K562 (cell line): ENCODE results near the gene CMIP. TPM values are rescaled to one million over a fixed set of nuclear protein-coding genes. Genes with fewer than 3 reads are reported as not detected.

Experiments
- ATAC-seq: fragments of 200-7000 bp; cut with Tn5 transposase; 3 replicates; pipeline ENCODE4 v1.9.1; 2020; ENCODE audit warnings: moderate library complexity
- BruUV-seq: library from RNA; stranded (reverse); fragments of 400-500 nt; replicated peaks from 2 replicates; lab custom pipeline; 2021; lab: Mats Ljungman, UMichigan
- CTCF ChIA-PET: fragments of 300-600 bp; formaldehyde crosslinking; extraction: SDS; loops from one replicate; lab custom pipeline; 2021; ENCODE audit warnings: low intra/inter-chr PET ratio; lab: Yijun Ruan, JAX
- POLR2A ChIA-PET: fragments of 300-600, 350-650 bp; sonication (Branson Sonifier 250); formaldehyde crosslinking; extraction: SDS; loops from one replicate; lab custom pipeline; 2021; ENCODE audit warnings: antibody characterized with exemption, inconsistent platforms; lab: Yijun Ruan, JAX
- DNase-seq, 4 experiments: peaks; one replicate each; pipeline versions ENCODE4 v3.0.0 to v3.0.0-alpha.2; 2011 to 2018; ENCODE audit warnings: low spot score in 3 of 4, mixed read lengths in 3 of 4; ENCODE audit errors: extremely low read depth in 1 of 4
- FAIRE-seq: peaks from 2 replicates; lab custom pipeline; 2011; peaks lifted over from hg19 to GRCh38; lab: Jason Lieb, UNC
- H2AFZ ChIP-seq: 2 replicates; pipeline ENCODE4 v1.6.0; 2011; ENCODE audit warnings: low read depth, low read length, control low read depth, inconsistent platforms
- H3K27ac ChIP-seq: fragments of 200-600 bp; 3 replicates; pipeline ENCODE4 v1.8.0; 2011; ENCODE audit warnings: low read depth, mild to moderate bottlenecking, control low read depth, inconsistent platforms, low read length, moderate library complexity, mixed read lengths; ENCODE audit errors: extremely low read depth
- H3K27me3 ChIP-seq, 2 experiments: fragments of 300-600 bp in 1 of 2; 2 replicates in 1 of 2; 3 replicates in 1 of 2; pipeline versions ENCODE4 v1.6.0 to v1.8.0; 2011; ENCODE audit warnings: inconsistent platforms in 2 of 2, low read length in 2 of 2, mild to moderate bottlenecking in 1 of 2, mixed read lengths in 1 of 2, moderate library complexity in 1 of 2; ENCODE audit not compliant: control insufficient read depth in 2 of 2, insufficient read depth in 2 of 2
- H3K36me3 ChIP-seq: fragments of 300-600 bp; 3 replicates; pipeline ENCODE4 v1.8.0; 2011; ENCODE audit warnings: mild to moderate bottlenecking, low read length, inconsistent platforms; ENCODE audit not compliant: control insufficient read depth, insufficient read depth
- H3K4me1 ChIP-seq, 2 experiments: fragments of 200-600 bp in 1 of 2; replicated peaks in 1 of 2; 2 replicates in 1 of 2; 3 replicates in 1 of 2; pipeline versions ENCODE4 v1.5.1 to v1.8.0; 2011; ENCODE audit warnings: inconsistent platforms in 2 of 2, low read length in 2 of 2, mild to moderate bottlenecking in 1 of 2, mixed read lengths in 1 of 2, moderate library complexity in 1 of 2; ENCODE audit not compliant: control insufficient read depth in 2 of 2, insufficient read depth in 2 of 2
- H3K4me2 ChIP-seq: 2 replicates; pipeline ENCODE4 v1.6.1; 2011; ENCODE audit warnings: low read length, control low read depth, inconsistent platforms, mixed read lengths; ENCODE audit not compliant: insufficient read depth
- H3K4me3 ChIP-seq: fragments of 200-600 bp; sonication (generic), shearing (Covaris generic); 2 replicates; pipeline ENCODE4 v1.5.1; 2016; ENCODE audit warnings: control low read depth, inconsistent platforms
- H3K79me2 ChIP-seq: fragments of 200-600 bp; 3 replicates; pipeline ENCODE4 v1.8.0; 2011; ENCODE audit warnings: low read length, inconsistent platforms; ENCODE audit not compliant: control insufficient read depth, insufficient read depth
- H3K9ac ChIP-seq, 2 experiments: 2 replicates each; pipeline versions ENCODE4 v1.6.0 to v1.6.1; 2011; ENCODE audit warnings: low read depth in 2 of 2, low read length in 2 of 2, control low read depth in 1 of 2, inconsistent platforms in 1 of 2, mild to moderate bottlenecking in 1 of 2, mixed read lengths in 1 of 2; ENCODE audit not compliant: insufficient read depth in 1 of 2
- H3K9me1 ChIP-seq: one replicate; pipeline ENCODE4 v1.6.0; 2011; ENCODE audit warnings: inconsistent platforms, mild to moderate bottlenecking, low read length, moderate library complexity; ENCODE audit not compliant: control insufficient read depth, insufficient read depth
- H3K9me3 ChIP-seq: replicated peaks from 2 replicates; pipeline ENCODE4 v1.5.1; 2011; ENCODE audit warnings: low read depth, low read length, inconsistent platforms; ENCODE audit not compliant: control insufficient read depth, insufficient read depth
- H4K20me1 ChIP-seq: replicated peaks from 2 replicates; pipeline ENCODE4 v1.6.1; 2011; ENCODE audit warnings: low read length, inconsistent platforms, mixed read lengths; ENCODE audit not compliant: control insufficient read depth, insufficient read depth
- CEBPB ChIP-seq: fragments of 450-650 bp; IDR thresholded peaks from 2 replicates; pipeline ENCODE4 v1.6.1; 2016; ENCODE audit warnings: missing genetic modification characterization, missing compliant biosample characterization
- CEBPG ChIP-seq, 3 experiments: fragments of 200-800 bp in 1 of 3; sonication (Bioruptor generic) in 1 of 3; sonication (generic) in 1 of 3; formaldehyde crosslinking in 1 of 3; IDR thresholded peaks in 2 of 3; conservative IDR thresholded peaks in 1 of 3; 2 replicates each; pipeline versions ENCODE4 v1.6.1 to v1.8.0; 2016 to 2022; ENCODE audit warnings: missing compliant biosample characterization in 2 of 3, missing genetic modification characterization in 2 of 3, mild to moderate bottlenecking in 1 of 3, missing genetic modification reagents in 1 of 3
- MBD1 ChIP-seq: fragments of 250-450 bp; sonication (Bioruptor Pico); IDR thresholded peaks from 2 replicates; pipeline ENCODE4 v1.8.0; 2022; ENCODE audit warnings: inconsistent platforms
- MCM3 ChIP-seq: fragments of 450-650 bp; IDR thresholded peaks from 2 replicates; pipeline ENCODE4 v1.6.1; 2016
- MEIS2 ChIP-seq: fragments of 450-650 bp; IDR thresholded peaks from 2 replicates; pipeline ENCODE4 v1.6.1; 2014; ENCODE audit warnings: mild to moderate bottlenecking; ENCODE audit not compliant: partially characterized antibody
- RNF219 ChIP-seq: fragments of 250-450 bp; sonication (Bioruptor Pico); IDR thresholded peaks from 2 replicates; pipeline ENCODE4 v1.5.0; 2022; ENCODE audit warnings: mild to moderate bottlenecking
- SAFB ChIP-seq: fragments of 200-400 bp; formaldehyde crosslinking; IDR thresholded peaks from 2 replicates; pipeline ENCODE4 v1.6.1; 2017; ENCODE audit warnings: low read depth, low read length, borderline replicate concordance
- TCF7 ChIP-seq: sonication (generic); IDR thresholded peaks from 2 replicates; pipeline ENCODE4 v1.6.1; 2016; ENCODE audit warnings: antibody characterized with exemption, borderline replicate concordance
- ZNF280B ChIP-seq: fragments of 250-450 bp; sonication (Bioruptor Pico); IDR thresholded peaks from 2 replicates; pipeline ENCODE4 v1.5.1; 2021; ENCODE audit warnings: mild to moderate bottlenecking
- WGBS: fragments of 100-300 bp; shearing (Covaris generic); methylation state at CpG from one replicate; pipeline ENCODE4 v1.1.6; 2016; ENCODE audit warnings: low coverage, mixed read lengths; ENCODE audit not compliant: insufficient coverage; ENCODE audit errors: missing lambda C conversion rate; 5-methylcytosine and 5-hydroxymethylcytosine counted together
- in situ Hi-C: fragments of 300-500 bp; cut with MboI; formaldehyde crosslinking; loops from 4 replicates; pipeline ENCODE4 v1.15.0; 2018; ENCODE audit warnings: inconsistent platforms, mixed read lengths
- intact Hi-C: fragments of 100-400 bp; cut with micrococcal nuclease; formaldehyde crosslinking; loops from 2 replicates; pipeline ENCODE4 v1.14.2; 2022
- polyA plus RNA-seq, 8 experiments: library from polyadenylated mRNA; depleted of rRNA in 4 of 8; stranded (reverse) in 5 of 8; unstranded in 3 of 8; fragments of >200 nt; fragmentation: Nextera tagmentation in 2 of 8; fragmentation: Illumina TruSeq in 1 of 8; extraction: Ambion mirVana in 2 of 8; extraction: Trizol in 1 of 8; gene quantifications; 2 replicates each; pipeline versions ENCODE4 v1.2.1 to v1.2.3, GENCODE V29; 2011 to 2014; ENCODE audit warnings: inconsistent platforms in 1 of 8, missing spikeins in 1 of 8
- total RNA-seq, 7 experiments: library from RNA; depleted of rRNA in 6 of 7; stranded (reverse); fragments of >200 nt in 6 of 7; fragmentation: Illumina TruSeq in 2 of 7; extraction: Trizol in 2 of 7; gene quantifications; 2 replicates each; pipeline versions ENCODE4 v1.2.1 to v1.2.3, GENCODE V29; 2011 to 2021; ENCODE audit warnings: low replicate concordance in 1 of 7

Gene CMIP
- total and polyA plus RNA-seq, 9 of the 15 experiments (the other 6 are each of a cell fraction or from before 2014, with no cell fraction given): 0.94 to 82.5 (median 10.3) TPM

GRCh38 chr16:81477697-81478693 is 33.4 kb downstream of the CMIP start (continued):
- TF ChIP-seq ZNF280B (CRISPR knock-in tag) (no peak), MEIS2 (peak; percentile 20), MBD1 (CRISPR knock-in tag) (no peak)
- TF ChIP-seq, all 486 proteins: peak for 3

GRCh38 chr16:81478876-81479511 is 34.4 kb downstream of the CMIP start:
- FAIRE-seq: no peak
- intact Hi-C loops (no loop called here), in situ Hi-C loops (no loop called here)
- Histone ChIP-seq H3K4me3 (no peak overlapping the region), H3K9me3 (no peaks in the 10 kb centered on the region), H3K9me1 (peaks cover 6% of the 10 kb centered on the region), H3K27me3 (no peaks in the 10 kb centered on the region), H3K36me3 (peaks cover 43% of the 10 kb centered on the region), H3K4me1 (peaks cover 58 to 67% of the 10 kb centered on the region in 2 experiments), H4K20me1 (peaks cover 11% of the 10 kb centered on the region; the same call in 1 of the 2 replicates), H3K27ac (peak overlapping the region; percentile 3; the same call in 1 of the 3 replicates), H3K4me2 (no peak overlapping the region), H3K79me2 (peaks cover 93% of the 10 kb centered on the region), H2AFZ (no peak overlapping the region), H3K9ac (peak overlapping the region in 1 of 2 experiments; percentile 21; a peak in 2 of 4 replicates)
- no TSS peak for BruUV-seq
- WGBS: 66% methylated on average over 12 of the region's 13 CpGs
- DNase-seq: no peak
- POLR2A ChIA-PET: interaction anchor here (0.9 to 1.5 kb wide), 3 partner anchors 9 to 33 kb away, joined by 3 to 5 read pairs (median 3); no protein-coding TSS in a partner anchor
- CTCF ChIA-PET: no interaction called here
- ATAC-seq: no peak
- no peak for TF ChIP-seq RNF219
- no peak for TF ChIP-seq SAFB
- TF ChIP-seq CEBPG (CRISPR knock-in tag; IDR thresholded peaks at IDR 0.05): no peak
- peak; percentile 28 to 30; a peak in 2 of 4 replicates for TF ChIP-seq CEBPG (tag; conservative IDR thresholded peaks at IDR 0.05 in 1 of 2, IDR thresholded peaks at IDR 0.05 in 1 of 2)
- TF ChIP-seq CEBPB (tag): peak; percentile 75
- TF ChIP-seq TCF7: no peak
- no peak for TF ChIP-seq MCM3
